NB4 (cell line): Measurements from ENCODE around the gene PPM1N.

Experiments used
- DNase-seq: peaks from one replicate; pipeline ENCODE4 v3.0.0; 2010; ENCODE audit warnings: low read depth
- H3K4me3 ChIP-seq: one replicate; pipeline ENCODE4 v1.5.1; 2011; ENCODE audit warnings: mild to moderate bottlenecking, low read depth, low read length, moderate library complexity
- MYC ChIP-seq: IDR thresholded peaks from 2 replicates; pipeline ENCODE4 v1.6.1; 2011; ENCODE audit warnings: low read depth, low read length
- POLR2A ChIP-seq: IDR thresholded peaks from 2 replicates; pipeline ENCODE4 v1.6.1; 2011; ENCODE audit warnings: mild to moderate bottlenecking; ENCODE audit not compliant: insufficient read length; ENCODE audit errors: extremely low read depth
- TF ChIP-seq, protein P1 (sequence below): IDR thresholded peaks from one replicate; pipeline ENCODE4 v1.5.1; 2012; ENCODE audit warnings: low read depth, low read length
- TF ChIP-seq, protein P2 (sequence below): IDR thresholded peaks from 2 replicates; pipeline ENCODE4 v1.6.1; 2011; ENCODE audit warnings: low read depth, low read length

PPM1N gene

DNA sequence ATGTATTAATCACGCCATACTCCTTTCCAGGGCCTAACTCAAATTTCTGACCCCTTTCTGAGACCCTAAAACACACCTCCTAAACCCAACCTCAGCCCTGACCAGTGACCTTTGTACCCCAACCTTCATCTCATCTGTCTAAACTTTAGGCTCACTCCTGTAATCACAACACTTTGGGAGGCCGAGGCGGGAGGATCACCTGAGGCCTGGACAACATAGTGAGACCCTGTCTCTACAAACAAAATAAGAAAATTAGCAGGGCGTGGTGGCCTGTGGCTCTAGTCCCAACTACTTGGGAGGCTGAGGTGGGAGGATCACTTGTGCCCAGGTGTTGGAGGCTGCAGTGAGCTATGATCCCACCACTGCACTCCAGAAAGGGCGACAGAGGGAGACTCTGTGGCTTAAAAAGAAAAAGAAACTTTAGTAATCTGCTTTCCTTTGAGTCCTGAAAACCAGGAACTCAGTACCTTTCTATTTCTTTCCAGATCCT, 6.1 kb upstream of the PPM1N start:
- no peak for DNase-seq
- TF ChIP-seq MYC (no peak), POLR2A (no peak)
- TF ChIP-seq, protein P1, sequence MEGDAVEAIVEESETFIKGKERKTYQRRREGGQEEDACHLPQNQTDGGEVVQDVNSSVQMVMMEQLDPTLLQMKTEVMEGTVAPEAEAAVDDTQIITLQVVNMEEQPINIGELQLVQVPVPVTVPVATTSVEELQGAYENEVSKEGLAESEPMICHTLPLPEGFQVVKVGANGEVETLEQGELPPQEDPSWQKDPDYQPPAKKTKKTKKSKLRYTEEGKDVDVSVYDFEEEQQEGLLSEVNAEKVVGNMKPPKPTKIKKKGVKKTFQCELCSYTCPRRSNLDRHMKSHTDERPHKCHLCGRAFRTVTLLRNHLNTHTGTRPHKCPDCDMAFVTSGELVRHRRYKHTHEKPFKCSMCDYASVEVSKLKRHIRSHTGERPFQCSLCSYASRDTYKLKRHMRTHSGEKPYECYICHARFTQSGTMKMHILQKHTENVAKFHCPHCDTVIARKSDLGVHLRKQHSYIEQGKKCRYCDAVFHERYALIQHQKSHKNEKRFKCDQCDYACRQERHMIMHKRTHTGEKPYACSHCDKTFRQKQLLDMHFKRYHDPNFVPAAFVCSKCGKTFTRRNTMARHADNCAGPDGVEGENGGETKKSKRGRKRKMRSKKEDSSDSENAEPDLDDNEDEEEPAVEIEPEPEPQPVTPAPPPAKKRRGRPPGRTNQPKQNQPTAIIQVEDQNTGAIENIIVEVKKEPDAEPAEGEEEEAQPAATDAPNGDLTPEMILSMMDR: no peak
- TF ChIP-seq, protein P2, sequence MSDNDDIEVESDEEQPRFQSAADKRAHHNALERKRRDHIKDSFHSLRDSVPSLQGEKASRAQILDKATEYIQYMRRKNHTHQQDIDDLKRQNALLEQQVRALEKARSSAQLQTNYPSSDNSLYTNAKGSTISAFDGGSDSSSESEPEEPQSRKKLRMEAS: no peak
- no peak overlapping the region for H3K4me3 ChIP-seq

DNA sequence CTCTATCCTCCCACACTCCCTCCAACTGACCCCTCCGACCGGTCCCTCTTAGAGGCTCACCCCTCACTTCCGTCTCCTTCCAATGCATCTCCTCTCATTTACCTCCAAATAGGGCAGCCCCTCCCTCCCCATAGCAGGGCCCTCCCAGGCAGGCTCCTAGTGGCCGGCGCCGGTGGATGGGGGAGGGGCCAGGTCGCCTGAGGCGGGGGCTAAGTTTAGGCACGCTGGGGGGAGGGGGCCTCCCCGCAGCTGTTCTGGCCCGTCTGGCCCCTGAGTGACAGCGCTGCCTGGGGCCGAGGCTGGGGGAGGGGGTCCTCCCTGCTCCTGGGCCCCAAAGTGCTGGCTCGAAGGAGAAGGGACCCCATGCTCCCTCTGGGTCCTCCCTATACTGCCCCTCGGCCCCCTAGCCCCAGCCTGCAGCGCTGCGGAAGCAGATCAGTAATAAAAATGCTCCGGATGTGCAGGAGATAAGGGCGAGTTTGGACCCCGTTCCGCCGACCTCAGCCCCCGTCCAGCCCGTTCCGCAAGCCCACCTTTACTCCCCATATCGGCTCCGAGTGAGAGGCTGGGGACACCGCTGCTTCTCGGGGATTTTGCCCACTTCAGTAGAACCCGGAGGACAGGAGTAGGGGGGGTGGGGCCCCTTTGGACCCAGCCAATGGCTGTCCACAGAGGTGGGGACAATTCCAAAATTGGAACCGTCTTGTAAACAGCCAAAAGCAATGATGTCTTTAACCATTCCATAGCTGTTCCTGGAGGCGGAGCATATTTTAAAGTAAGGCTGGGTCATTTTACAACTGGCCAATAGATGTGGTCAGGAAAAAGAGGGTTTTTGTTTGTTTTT, 5.4 kb upstream of the PPM1N start:
- H3K4me3 ChIP-seq: peak overlapping the region; percentile 46
- TF ChIP-seq MYC: no peak
- no peak for TF ChIP-seq POLR2A
- TF ChIP-seq, protein P1: no peak
- TF ChIP-seq, protein P2: no peak
- peak; percentile 55 for DNase-seq

DNA sequence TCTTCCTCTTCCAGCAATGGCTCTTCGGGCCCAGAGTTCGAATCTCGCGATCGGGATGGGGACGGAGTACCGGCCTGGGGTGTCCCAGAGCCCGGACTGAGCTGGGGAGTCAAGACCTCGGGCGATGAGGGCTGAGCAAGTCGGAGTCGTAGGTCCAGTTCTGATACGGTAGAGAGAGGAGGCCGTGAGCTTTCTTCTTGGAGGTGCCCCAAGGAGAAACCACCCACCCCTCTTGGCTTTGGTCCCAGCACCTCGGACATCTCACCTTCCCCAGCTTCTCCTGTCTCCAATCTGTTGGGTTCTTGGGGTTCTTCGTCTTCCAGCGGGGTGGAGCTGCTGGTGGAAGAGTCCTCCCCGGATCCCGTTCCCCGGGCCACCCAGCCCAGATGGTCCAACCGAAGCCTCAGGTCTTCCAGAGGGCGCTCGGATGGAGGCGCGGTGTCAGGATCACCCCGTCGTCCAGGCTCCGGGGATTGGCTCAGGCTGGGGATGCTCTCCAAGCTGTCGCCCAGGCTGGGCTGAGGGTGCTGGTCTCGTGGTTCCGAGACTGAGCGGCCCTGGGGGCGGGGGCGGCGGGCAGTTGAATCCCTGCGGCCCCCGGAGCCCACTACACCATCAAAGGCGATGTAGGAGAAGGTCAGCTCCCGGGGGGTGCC, 3.9 kb upstream of the PPM1N start:
- TF ChIP-seq, protein P2: no peak
- TF ChIP-seq POLR2A (no peak), MYC (no peak)
- TF ChIP-seq, protein P1: no peak
- no peak for DNase-seq
- H3K4me3 ChIP-seq: no peak overlapping the region

DNA sequence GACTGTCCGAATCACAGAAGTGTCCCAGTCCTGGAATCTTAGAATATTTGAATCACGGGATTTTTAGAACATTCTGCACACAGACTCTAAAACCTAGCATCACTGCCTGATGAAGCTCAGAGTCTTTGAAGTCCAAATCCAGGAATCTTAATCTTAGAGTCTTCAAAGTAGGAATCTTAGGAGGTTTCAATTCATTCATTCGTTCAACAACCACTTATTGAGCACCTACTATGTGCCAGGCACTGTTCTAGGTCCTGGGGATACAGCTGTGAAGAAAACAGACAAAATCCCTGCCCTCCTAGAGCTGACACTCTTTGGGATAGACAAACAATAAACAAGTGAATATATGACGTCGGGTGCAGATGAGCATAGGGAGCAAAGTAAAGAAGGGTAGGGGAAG, 3.1 kb upstream of the PPM1N start:
- no peak overlapping the region for H3K4me3 ChIP-seq
- no peak for TF ChIP-seq MYC
- TF ChIP-seq, protein P2: no peak
- TF ChIP-seq, protein P1: no peak
- no peak for TF ChIP-seq POLR2A
- DNase-seq: no peak

DNA sequence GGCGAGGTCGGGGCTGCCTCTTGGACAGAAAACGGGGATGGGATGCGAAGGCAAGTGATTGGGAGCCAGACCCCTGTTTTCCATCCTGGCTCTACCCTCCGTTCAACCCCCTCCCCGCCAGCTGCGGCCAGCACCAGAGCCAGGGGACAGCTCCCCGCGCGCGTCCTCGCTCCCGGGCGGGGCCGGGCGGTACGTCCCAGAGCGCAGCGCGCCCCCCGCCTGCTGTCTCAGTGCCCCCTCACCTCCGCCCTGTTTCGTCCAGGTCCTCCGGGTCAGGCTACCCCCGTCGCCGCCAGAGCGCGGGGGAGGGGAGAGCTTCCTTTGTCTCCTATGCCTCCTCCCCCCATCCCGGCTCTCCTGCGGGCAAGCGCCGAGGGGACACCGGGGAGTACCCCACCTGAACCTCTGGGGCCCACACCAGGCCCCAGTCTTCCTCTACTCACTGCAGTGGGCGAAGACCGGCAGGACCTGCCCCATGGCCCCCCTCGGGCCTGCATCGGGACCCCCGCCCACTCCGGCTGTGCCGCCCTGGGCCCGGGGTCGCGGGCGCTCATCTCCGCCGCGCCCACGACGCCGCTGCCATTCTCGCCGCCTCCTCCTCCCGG, 1.8 kb upstream of the PPM1N start:
- peak; percentile 38 for DNase-seq
- TF ChIP-seq POLR2A: no peak
- TF ChIP-seq MYC: no peak
- TF ChIP-seq, protein P1: no peak
- TF ChIP-seq, protein P2: no peak

More for the DNA sequence above, 1.8 kb upstream of the PPM1N start:
- no peak overlapping the region for H3K4me3 ChIP-seq
